GM12878 (cell line): ENCODE measurements around the gene KCNN3. TPM values are rescaled to one million over a fixed set of nuclear protein-coding genes. Genes with fewer than 3 reads are reported as not detected.

Experiments
- ATAC-seq: fragments of 200-7000 bp; cut with Tn5 transposase; 3 replicates; pipeline ENCODE4 v1.9.1; 2020; ENCODE audit warnings: mild to moderate bottlenecking, moderate library complexity
- BruUV-seq: library from RNA; stranded (reverse); fragments of 400-500 nt; replicated peaks from 2 replicates; lab custom pipeline; 2021; lab: Mats Ljungman, UMichigan
- CTCF ChIA-PET: fragments of 300-600 bp; sonication (Branson Sonifier 250); formaldehyde crosslinking; extraction: SDS; loops from one replicate; lab custom pipeline; 2021; ENCODE audit warnings: inconsistent platforms; lab: Yijun Ruan, JAX
- POLR2A ChIA-PET: fragments of 350-600 bp; formaldehyde crosslinking; extraction: SDS; loops from one replicate; lab custom pipeline; 2021; ENCODE audit warnings: inconsistent platforms; lab: Charles Lee
- RAD21 ChIA-PET: fragments of 300-600 bp; sonication (Branson Sonifier 250); formaldehyde crosslinking; loops from one replicate; lab custom pipeline; 2023; ENCODE audit warnings: antibody characterized with exemption; ENCODE audit not compliant: unreplicated experiment; lab: Charles Lee
- SMC1A ChIA-PET: fragments of 300-600 bp; sonication (Branson Sonifier 250); formaldehyde crosslinking; loops from one replicate; lab custom pipeline; 2023; ENCODE audit not compliant: unreplicated experiment, uncharacterized antibody; lab: Charles Lee
- DNase-seq: peaks from one replicate; pipeline ENCODE4 v3.0.0-alpha.2; 2011; ENCODE audit warnings: low read depth, low spot score
- FAIRE-seq: peaks from 3 replicates; lab custom pipeline; 2011; peaks lifted over from hg19 to GRCh38; lab: Jason Lieb, UNC
- H2AFZ ChIP-seq: 2 replicates; pipeline ENCODE4 v1.6.0; 2011; ENCODE audit warnings: low read depth, low read length, control low read depth; ENCODE audit not compliant: control insufficient read depth
- H3K27ac ChIP-seq: 2 replicates; pipeline ENCODE4 v1.5.1; 2011; ENCODE audit warnings: control low read depth; ENCODE audit not compliant: control insufficient read depth, insufficient read depth
- H3K27me3 ChIP-seq, 2 experiments: replicated peaks in 1 of 2; 2 replicates each; pipeline versions ENCODE4 v1.6.0 to v1.6.1; 2011; ENCODE audit warnings: low read length in 1 of 2; ENCODE audit not compliant: control insufficient read depth in 2 of 2, insufficient read depth in 2 of 2
- H3K36me3 ChIP-seq, 2 experiments: 2 replicates each; pipeline ENCODE4 v1.5.1; 2011; ENCODE audit warnings: low read length in 1 of 2; ENCODE audit not compliant: control insufficient read depth in 2 of 2, insufficient read depth in 2 of 2
- H3K4me1 ChIP-seq: 2 replicates; pipeline ENCODE4 v1.6.1; 2011; ENCODE audit warnings: mild to moderate bottlenecking, low read length, moderate library complexity, mixed read lengths; ENCODE audit not compliant: control insufficient read depth, insufficient read depth
- H3K4me2 ChIP-seq: 2 replicates; pipeline ENCODE4 v1.6.0; 2011; ENCODE audit warnings: control low read depth; ENCODE audit not compliant: control insufficient read depth, insufficient read depth
- H3K4me3 ChIP-seq: fragments of 200-600 bp; sonication (generic); 2 replicates; pipeline ENCODE4 v1.5.1; 2016
- H3K79me2 ChIP-seq: 2 replicates; pipeline ENCODE4 v1.6.0; 2011; ENCODE audit warnings: low read length; ENCODE audit not compliant: control insufficient read depth, insufficient read depth
- H3K9ac ChIP-seq: 2 replicates; pipeline ENCODE4 v1.8.0; 2011; ENCODE audit warnings: low read length, control low read depth, mixed read lengths; ENCODE audit not compliant: control insufficient read depth, insufficient read depth
- H3K9me3 ChIP-seq: replicated peaks from 3 replicates; pipeline ENCODE4 v1.5.1; 2011; ENCODE audit warnings: mild to moderate bottlenecking, low read length; ENCODE audit not compliant: control insufficient read depth, insufficient read depth
- H4K20me1 ChIP-seq: 2 replicates; pipeline ENCODE4 v1.6.0; 2011; ENCODE audit not compliant: control insufficient read depth, insufficient read depth
- BACH1 ChIP-seq: fragments of 450-650 bp; IDR thresholded peaks from 2 replicates; pipeline ENCODE4 v1.6.1; 2017; ENCODE audit warnings: mild to moderate bottlenecking, borderline replicate concordance
- CBFB ChIP-seq: IDR thresholded peaks from 2 replicates; pipeline ENCODE4 v1.6.1; 2016; ENCODE audit warnings: antibody characterized with exemption, low read depth
- CHD2 ChIP-seq: IDR thresholded peaks from 2 replicates; pipeline ENCODE4 v1.6.1; 2011; ENCODE audit warnings: low read depth, low read length, improper control_type of control experiment, borderline replicate concordance
- EGR1 ChIP-seq, 2 experiments: IDR thresholded peaks; 1 replicate in 1 of 2; 2 replicates in 1 of 2; pipeline ENCODE4 v1.6.1; 2011 to 2012; ENCODE audit warnings: low read depth in 2 of 2, low read length in 2 of 2, borderline replicate concordance in 1 of 2, mild to moderate bottlenecking in 1 of 2, moderate library complexity in 1 of 2
- HDAC2 ChIP-seq: fragments of 200-600 bp; sonication (generic); IDR thresholded peaks from 2 replicates; pipeline ENCODE4 v1.6.1; 2017
- JUNB ChIP-seq: IDR thresholded peaks from 2 replicates; pipeline ENCODE4 v1.6.1; 2016; ENCODE audit warnings: antibody characterized with exemption, mild to moderate bottlenecking
- JUND ChIP-seq: IDR thresholded peaks from 2 replicates; pipeline ENCODE4 v1.6.1; 2012; ENCODE audit warnings: low read depth, mild to moderate bottlenecking, low read length, improper control_type of control experiment, moderate library complexity
- PAX8 ChIP-seq: fragments of 450-650 bp; IDR thresholded peaks from 2 replicates; pipeline ENCODE4 v1.6.1; 2017; ENCODE audit warnings: mild to moderate bottlenecking, moderate library complexity
- PML ChIP-seq: IDR thresholded peaks from 2 replicates; pipeline ENCODE4 v1.6.1; 2012; ENCODE audit warnings: low read length, inconsistent platforms
- POLR2A ChIP-seq: IDR thresholded peaks from 2 replicates; pipeline ENCODE4 v1.6.1; 2011; ENCODE audit warnings: low read depth, mild to moderate bottlenecking, low read length
- RAD21 ChIP-seq: IDR thresholded peaks from 2 replicates; pipeline ENCODE4 v1.6.1; 2011; ENCODE audit warnings: mild to moderate bottlenecking, low read depth, low read length, moderate library complexity; ENCODE audit not compliant: insufficient read depth
- ZNF217 ChIP-seq: fragments of 450-650 bp; IDR thresholded peaks from 2 replicates; pipeline ENCODE4 v1.6.1; 2017; ENCODE audit warnings: antibody characterized with exemption, mild to moderate bottlenecking
- whole genome bisulfite sequencing: methylation state at CpG from one replicate; pipeline ENCODE4 v1.1.6; 2016; ENCODE audit warnings: low lambda C conversion rate; ENCODE audit not compliant: insufficient replicate concordance, insufficient coverage; ENCODE audit errors: missing lambda C conversion rate; 5-methylcytosine and 5-hydroxymethylcytosine counted together
- in situ Hi-C: fragments of 300-500 bp; cut with MboI; formaldehyde crosslinking; loops from 9 replicates; pipeline ENCODE4 v1.14.3; 2018; ENCODE audit warnings: mixed read lengths
- intact Hi-C: fragments of 100-400 bp; cut with micrococcal nuclease; formaldehyde crosslinking; loops from one replicate; pipeline ENCODE4 v1.14.2; 2022; ENCODE audit not compliant: unreplicated experiment
- polyA plus RNA-seq, 11 experiments: library from polyadenylated mRNA; depleted of rRNA in 4 of 11; unstranded in 6 of 11; stranded (reverse) in 5 of 11; fragments of >200 nt; fragmentation: Nextera tagmentation in 4 of 11; fragmentation: Illumina TruSeq in 1 of 11; extraction: Ambion mirVana in 4 of 11; extraction: Trizol in 1 of 11; gene quantifications; 1 replicate in 1 of 11; 2 replicates in 10 of 11; pipeline versions ENCODE4 v1.2.1 to v1.2.3, GENCODE V29; 2011 to 2016; ENCODE audit warnings: inconsistent platforms in 2 of 11, missing spikeins in 2 of 11, low read depth in 1 of 11
- total RNA-seq, 4 experiments: library from RNA; depleted of rRNA in 3 of 4; stranded (reverse); fragments of >200 nt in 3 of 4; fragmentation: Illumina TruSeq in 1 of 4; extraction: Trizol in 1 of 4; gene quantifications; 2 replicates each; pipeline versions ENCODE4 v1.2.1 to v1.2.3, GENCODE V29; 2013 to 2021
- TF ChIP-seq, protein P1 (sequence below): IDR thresholded peaks from 2 replicates; pipeline ENCODE4 v1.6.1; 2011; ENCODE audit warnings: borderline replicate concordance, low read depth, mild to moderate bottlenecking, moderate library complexity, low read length; ENCODE audit not compliant: insufficient read depth, poor library complexity, severe bottlenecking
- TF ChIP-seq, protein P2 (sequence below): fragments of 450-650 bp; IDR thresholded peaks from 2 replicates; pipeline ENCODE4 v1.6.1; 2017; ENCODE audit warnings: mild to moderate bottlenecking, moderate library complexity
- TF ChIP-seq, protein P3 (sequence below): fragments of 450-650 bp; IDR thresholded peaks from 2 replicates; pipeline ENCODE4 v1.6.1; 2017; ENCODE audit warnings: borderline replicate concordance

KCNN3 gene
- total and polyA plus RNA-seq, 10 of the 15 experiments (the other 5 are each of a cell fraction or from before 2014, with no cell fraction given) = 3.5 to 26.4 (median 14.9) TPM

GRCh38 chr1:154874465-154874864, 4.4 kb upstream of the KCNN3 start (continued):
- TF ChIP-seq, protein P1, sequence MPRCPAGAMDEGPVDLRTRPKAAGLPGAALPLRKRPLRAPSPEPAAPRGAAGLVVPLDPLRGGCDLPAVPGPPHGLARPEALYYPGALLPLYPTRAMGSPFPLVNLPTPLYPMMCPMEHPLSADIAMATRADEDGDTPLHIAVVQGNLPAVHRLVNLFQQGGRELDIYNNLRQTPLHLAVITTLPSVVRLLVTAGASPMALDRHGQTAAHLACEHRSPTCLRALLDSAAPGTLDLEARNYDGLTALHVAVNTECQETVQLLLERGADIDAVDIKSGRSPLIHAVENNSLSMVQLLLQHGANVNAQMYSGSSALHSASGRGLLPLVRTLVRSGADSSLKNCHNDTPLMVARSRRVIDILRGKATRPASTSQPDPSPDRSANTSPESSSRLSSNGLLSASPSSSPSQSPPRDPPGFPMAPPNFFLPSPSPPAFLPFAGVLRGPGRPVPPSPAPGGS = no peak
- no peak; the same call in 1 of the 2 replicates for TF ChIP-seq ZNF217

DNA sequence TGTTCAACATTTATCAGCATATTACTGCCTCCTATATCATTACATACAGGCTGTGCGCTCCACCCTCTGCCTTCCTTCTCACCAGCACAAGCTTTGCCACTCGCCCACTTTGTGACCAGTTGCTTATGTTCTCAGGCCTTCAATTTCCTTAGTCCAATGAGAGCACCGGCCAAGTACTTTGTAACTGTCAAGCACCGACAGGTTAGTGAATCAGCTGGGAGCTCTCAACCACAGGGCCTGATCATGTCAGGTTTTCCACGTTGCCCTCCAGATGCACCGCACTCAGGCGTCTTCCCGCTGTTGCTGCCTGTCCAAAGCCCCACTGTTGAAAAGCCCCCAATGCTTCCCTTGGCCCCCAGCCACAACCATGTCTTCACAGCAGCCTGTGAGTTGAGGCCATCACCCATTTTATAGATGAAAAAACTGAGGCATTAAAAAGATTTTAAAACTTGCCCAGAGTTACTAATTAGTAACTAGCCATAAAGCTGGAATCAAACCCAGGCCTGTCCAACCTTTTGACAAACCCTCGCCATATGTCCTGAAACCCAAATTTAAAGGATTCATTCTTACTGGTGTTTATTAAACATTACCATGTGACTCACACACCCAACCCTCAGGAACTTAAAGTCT, 3.4 kb upstream of the KCNN3 start:
- ChIA-PET POLR2A (interaction anchor here (1.1 to 11.9 kb wide), 3 partner anchors 15 to 99 kb away, joined by 3 to 204 read pairs (median 4); partner anchors contain the start of gene PBXIP1), SMC1A (interaction anchor here (0.6 to 9.4 kb wide), 20 partner anchors 8 to 313 kb away, joined by 3 to 113 read pairs (median 4); no protein-coding TSS in a partner anchor), RAD21 (interaction anchor here (0.9 to 15.4 kb wide), 11 partner anchors 8 to 314 kb away, joined by 3 to 254 read pairs (median 6); partner anchors contain the start of gene PMVK), CTCF (interaction anchor here (0.8 to 8.5 kb wide), 15 partner anchors 8 to 393 kb away, joined by 3 to 137 read pairs (median 6); partner anchors contain the start of gene PMVK)
- WGBS = 88% methylated on average over 9 of the region's 9 CpGs
- Histone ChIP-seq H3K79me2 (peaks cover 16% of the 10 kb centered on the region), H3K4me1 (peaks cover 32% of the 10 kb centered on the region), H3K4me3 (no peak overlapping the region), H3K9me3 (no peaks in the 10 kb centered on the region; the same call in 2 of the 3 replicates), H3K4me2 (no peak overlapping the region), H3K36me3 (no peaks in the 10 kb centered on the region), H2AFZ (no peak overlapping the region), H4K20me1 (no peaks in the 10 kb centered on the region), H3K27me3 (no peaks in the 10 kb centered on the region), H3K27ac (no peak overlapping the region), H3K9ac (no peak overlapping the region)
- no peak for FAIRE-seq
- no peak for ATAC-seq
- no peak for DNase-seq
- intact Hi-C loops (no loop called here), in situ Hi-C loops (no loop called here)
- TF ChIP-seq, protein P2, sequence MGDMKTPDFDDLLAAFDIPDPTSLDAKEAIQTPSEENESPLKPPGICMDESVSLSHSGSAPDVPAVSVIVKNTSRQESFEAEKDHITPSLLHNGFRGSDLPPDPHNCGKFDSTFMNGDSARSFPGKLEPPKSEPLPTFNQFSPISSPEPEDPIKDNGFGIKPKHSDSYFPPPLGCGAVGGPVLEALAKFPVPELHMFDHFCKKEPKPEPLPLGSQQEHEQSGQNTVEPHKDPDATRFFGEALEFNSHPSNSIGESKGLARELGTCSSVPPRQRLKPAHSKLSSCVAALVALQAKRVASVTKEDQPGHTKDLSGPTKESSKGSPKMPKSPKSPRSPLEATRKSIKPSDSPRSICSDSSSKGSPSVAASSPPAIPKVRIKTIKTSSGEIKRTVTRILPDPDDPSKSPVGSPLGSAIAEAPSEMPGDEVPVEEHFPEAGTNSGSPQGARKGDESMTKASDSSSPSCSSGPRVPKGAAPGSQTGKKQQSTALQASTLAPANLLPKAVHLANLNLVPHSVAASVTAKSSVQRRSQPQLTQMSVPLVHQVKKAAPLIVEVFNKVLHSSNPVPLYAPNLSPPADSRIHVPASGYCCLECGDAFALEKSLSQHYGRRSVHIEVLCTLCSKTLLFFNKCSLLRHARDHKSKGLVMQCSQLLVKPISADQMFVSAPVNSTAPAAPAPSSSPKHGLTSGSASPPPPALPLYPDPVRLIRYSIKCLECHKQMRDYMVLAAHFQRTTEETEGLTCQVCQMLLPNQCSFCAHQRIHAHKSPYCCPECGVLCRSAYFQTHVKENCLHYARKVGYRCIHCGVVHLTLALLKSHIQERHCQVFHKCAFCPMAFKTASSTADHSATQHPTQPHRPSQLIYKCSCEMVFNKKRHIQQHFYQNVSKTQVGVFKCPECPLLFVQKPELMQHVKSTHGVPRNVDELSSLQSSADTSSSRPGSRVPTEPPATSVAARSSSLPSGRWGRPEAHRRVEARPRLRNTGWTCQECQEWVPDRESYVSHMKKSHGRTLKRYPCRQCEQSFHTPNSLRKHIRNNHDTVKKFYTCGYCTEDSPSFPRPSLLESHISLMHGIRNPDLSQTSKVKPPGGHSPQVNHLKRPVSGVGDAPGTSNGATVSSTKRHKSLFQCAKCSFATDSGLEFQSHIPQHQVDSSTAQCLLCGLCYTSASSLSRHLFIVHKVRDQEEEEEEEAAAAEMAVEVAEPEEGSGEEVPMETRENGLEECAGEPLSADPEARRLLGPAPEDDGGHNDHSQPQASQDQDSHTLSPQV = no peak
- TF ChIP-seq, protein P3, sequence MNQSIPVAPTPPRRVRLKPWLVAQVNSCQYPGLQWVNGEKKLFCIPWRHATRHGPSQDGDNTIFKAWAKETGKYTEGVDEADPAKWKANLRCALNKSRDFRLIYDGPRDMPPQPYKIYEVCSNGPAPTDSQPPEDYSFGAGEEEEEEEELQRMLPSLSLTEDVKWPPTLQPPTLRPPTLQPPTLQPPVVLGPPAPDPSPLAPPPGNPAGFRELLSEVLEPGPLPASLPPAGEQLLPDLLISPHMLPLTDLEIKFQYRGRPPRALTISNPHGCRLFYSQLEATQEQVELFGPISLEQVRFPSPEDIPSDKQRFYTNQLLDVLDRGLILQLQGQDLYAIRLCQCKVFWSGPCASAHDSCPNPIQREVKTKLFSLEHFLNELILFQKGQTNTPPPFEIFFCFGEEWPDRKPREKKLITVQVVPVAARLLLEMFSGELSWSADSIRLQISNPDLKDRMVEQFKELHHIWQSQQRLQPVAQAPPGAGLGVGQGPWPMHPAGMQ = no peak
- no peak for TF ChIP-seq BACH1
- TF ChIP-seq HDAC2 = no peak
- no peak for TF ChIP-seq CBFB
- TF ChIP-seq PAX8 = no peak
- TF ChIP-seq PML = no peak
- no peak for TF ChIP-seq CHD2
- no peak for TF ChIP-seq JUND
- no peak for TF ChIP-seq JUNB
- TF ChIP-seq POLR2A = no peak
- TF ChIP-seq EGR1 (IDR thresholded peaks at IDR 0.05; ENCODE audit: borderline replicate concordance in 1 of 2, low read depth in 2 of 2, low read length in 2 of 2) = no peak
- TF ChIP-seq RAD21 = no peak
- no TSS peak for BruUV-seq
